BLaER1 treated with 17β-estradiol and CSF1 and Interleukin-3, amounts not matched to agents 10 nM and 100 nM (cell line): ENCODE results near the gene ADGRA1.
A peak's percentile ranks its signal among the peaks of the same experiment; 100 is the strongest.

Experiments used
- H3K27ac ChIP-seq, 11 experiments: shearing (Covaris generic); formaldehyde crosslinking; 2 replicates each; pipeline ENCODE4 v1.8.1; 2022
- H3K27me3 ChIP-seq, 11 experiments: shearing (Covaris generic); formaldehyde crosslinking; 2 replicates each; pipeline ENCODE4 v1.8.1; 2022
- H3K36me3 ChIP-seq, 11 experiments: shearing (Covaris generic); formaldehyde crosslinking; 2 replicates each; pipeline ENCODE4 v1.8.1; 2022
- H3K4me1 ChIP-seq, 10 experiments: shearing (Covaris generic); formaldehyde crosslinking; 2 replicates each; pipeline ENCODE4 v1.8.1; 2022
- H3K4me2 ChIP-seq, 11 experiments: shearing (Covaris generic); formaldehyde crosslinking; 2 replicates each; pipeline ENCODE4 v1.8.1; 2022
- H3K4me3 ChIP-seq, 10 experiments: shearing (Covaris generic); formaldehyde crosslinking; 2 replicates each; pipeline ENCODE4 v1.8.1; 2022
- H3K9ac ChIP-seq, 11 experiments: shearing (Covaris generic); formaldehyde crosslinking; 2 replicates each; pipeline ENCODE4 v1.8.1; 2022
- H3K9me3 ChIP-seq, 11 experiments: shearing (Covaris generic); formaldehyde crosslinking; replicated peaks in 1 of 11; 2 replicates each; pipeline ENCODE4 v1.8.1; 2022
- H4K20me1 ChIP-seq, 11 experiments: shearing (Covaris generic); formaldehyde crosslinking; 2 replicates each; pipeline ENCODE4 v1.8.1; 2022
- Cebpa-rat ChIP-seq, 11 experiments: shearing (Covaris generic); IDR thresholded peaks; 2 replicates each; pipeline ENCODE4 v1.8.1; 2022

Gene ADGRA1

DNA sequence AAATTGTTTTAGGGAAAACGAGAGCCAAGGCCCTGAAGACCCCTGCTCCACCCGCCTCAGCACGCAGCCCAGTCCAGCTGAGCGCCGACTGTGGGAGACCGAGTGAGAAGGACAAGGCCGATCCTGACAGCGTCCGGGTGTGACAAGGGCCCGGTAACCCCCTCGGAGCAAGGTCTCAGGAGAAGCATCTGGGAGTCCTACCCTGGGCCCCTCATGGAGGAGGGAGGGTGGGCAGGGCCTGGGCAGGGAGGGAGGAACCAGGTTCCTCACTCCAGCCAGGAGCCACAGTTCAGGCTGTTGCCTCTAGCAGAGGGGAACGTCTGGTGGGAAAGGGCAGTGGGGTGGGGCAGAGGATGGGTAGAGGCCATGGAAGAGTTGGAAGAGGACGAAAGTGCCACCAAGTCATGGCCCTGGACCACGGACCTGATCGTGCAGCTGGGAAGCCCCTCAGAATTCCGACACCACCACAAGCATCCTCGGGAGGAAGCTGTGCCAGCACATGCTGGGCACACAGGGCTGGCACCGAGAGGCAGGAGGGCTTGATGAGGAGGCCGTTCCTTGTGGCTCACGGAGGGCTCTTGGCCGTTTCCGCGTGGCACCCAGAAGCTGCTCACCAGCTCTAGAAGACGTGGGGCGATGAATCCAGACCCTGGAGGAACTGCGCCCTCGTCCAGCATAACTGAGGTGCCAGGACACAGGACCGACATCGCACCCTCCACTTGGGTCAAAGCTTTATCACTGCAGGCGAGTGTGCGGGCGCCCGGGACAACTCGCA, 70.1 kb downstream of the ADGRA1 start:
- Histone ChIP-seq H3K9ac (no peak overlapping the region), H3K9me3 (no peaks in the 10 kb centered on the region), H4K20me1 (peaks cover 0 to 44% (median 27%) of the 10 kb centered on the region in 11 experiments; a peak in 16 of 22 replicates), H3K36me3 (no peaks in the 10 kb centered on the region), H3K4me3 (no peak overlapping the region), H3K4me1 (peaks cover 12 to 36% (median 31%) of the 10 kb centered on the region in 10 experiments), H3K4me2 (no peak overlapping the region), H3K27me3 (peaks cover 23 to 55% (median 40%) of the 10 kb centered on the region in 11 experiments; a peak in 21 of 22 replicates), H3K27ac (no peak overlapping the region)
- no peak for TF ChIP-seq Cebpa-rat (IDR thresholded peaks at IDR 0.05)

DNA sequence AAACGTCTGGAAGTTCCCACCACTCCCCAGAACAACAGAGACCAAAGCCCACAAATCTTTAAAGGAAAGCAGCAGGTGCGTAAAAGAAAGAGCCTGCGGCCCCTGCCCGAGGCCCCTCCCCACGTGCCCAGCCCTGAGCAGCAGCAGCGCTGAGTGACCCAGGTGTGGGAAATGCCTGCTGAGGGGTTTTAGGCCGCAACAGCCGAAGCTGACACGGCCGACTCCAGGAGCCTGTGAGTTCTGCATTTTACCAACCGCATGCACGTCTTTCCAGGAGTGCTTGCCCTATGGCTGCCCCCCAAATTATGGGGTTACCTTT, 70.7 kb downstream of the ADGRA1 start:
- H3K27me3 ChIP-seq = peaks cover 23 to 61% (median 42%) of the 10 kb centered on the region in 11 experiments; a peak in 21 of 22 replicates
- H3K4me3 ChIP-seq = no peak overlapping the region
- no peak for TF ChIP-seq Cebpa-rat (IDR thresholded peaks at IDR 0.05)
- peaks cover 12 to 41% (median 37%) of the 10 kb centered on the region in 10 experiments for H3K4me1 ChIP-seq
- H4K20me1 ChIP-seq = peaks cover 0 to 49% (median 30%) of the 10 kb centered on the region in 11 experiments; a peak in 16 of 22 replicates
- H3K9me3 ChIP-seq = no peaks in the 10 kb centered on the region
- H3K36me3 ChIP-seq = no peaks in the 10 kb centered on the region
- no peak overlapping the region for H3K4me2 ChIP-seq
- H3K27ac ChIP-seq = no peak overlapping the region
- H3K9ac ChIP-seq = no peak overlapping the region

DNA sequence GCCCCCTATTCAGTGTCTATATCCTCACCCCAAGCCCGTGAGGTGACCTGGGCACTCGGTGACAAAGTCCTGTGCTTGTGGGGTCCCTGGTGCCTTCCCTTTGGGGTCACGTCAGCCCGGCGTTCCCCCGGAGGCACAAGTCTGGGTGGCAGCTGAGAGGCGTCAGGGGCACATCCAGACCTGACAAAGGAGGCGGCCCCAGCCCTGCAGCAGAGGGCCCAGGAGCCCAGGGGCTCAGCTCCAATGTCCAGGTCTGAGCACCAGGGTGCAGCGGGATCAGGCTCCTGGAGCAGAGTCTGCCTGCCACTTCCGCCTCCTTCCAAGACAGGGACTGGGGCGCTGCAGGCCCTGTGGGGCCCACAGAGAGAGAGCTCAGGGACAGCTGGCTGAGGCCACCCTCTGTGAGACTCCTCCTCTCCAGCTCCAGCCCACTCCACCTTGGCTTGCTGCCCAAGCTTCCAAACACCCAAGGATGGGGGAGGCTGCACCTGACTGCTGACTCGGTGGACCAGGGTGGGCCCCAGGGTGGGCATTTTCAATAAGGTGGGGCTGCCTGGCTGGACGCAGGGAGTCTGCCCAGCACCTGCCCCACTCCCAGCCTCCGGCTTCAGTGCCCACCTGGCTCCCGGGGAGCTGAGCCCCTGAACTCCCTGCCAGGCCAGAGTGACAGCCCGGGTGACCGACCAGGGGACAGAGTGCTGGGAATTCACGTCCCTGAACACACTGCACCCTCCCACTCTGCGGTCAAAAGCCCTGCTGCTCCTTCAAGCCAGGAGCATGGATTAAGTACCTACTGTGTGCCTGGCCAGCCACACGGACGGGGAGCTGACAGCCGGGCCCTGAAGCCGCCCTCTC, 71.3 kb downstream of the ADGRA1 start:
- Histone ChIP-seq H3K27ac (no peak overlapping the region), H3K4me3 (peak overlapping the region in 1 of 10 experiments; percentile 72; a peak in 1 of 20 replicates)

GRCh38 chr10:133159611-133159949, 71.9 kb downstream of the ADGRA1 start:
- Histone ChIP-seq H3K27ac (no peak overlapping the region), H4K20me1 (peaks cover 0 to 57% (median 33%) of the 10 kb centered on the region in 11 experiments; a peak in 16 of 22 replicates), H3K27me3 (peaks cover 20 to 61% (median 42%) of the 10 kb centered on the region in 11 experiments; a peak in 21 of 22 replicates), H3K4me1 (peaks cover 12 to 53% (median 48%) of the 10 kb centered on the region in 10 experiments), H3K9ac (no peak overlapping the region), H3K9me3 (no peaks in the 10 kb centered on the region), H3K4me3 (peak overlapping the region in 2 of 10 experiments; percentile 69 to 72; a peak in 2 of 20 replicates), H3K36me3 (no peaks in the 10 kb centered on the region), H3K4me2 (peak overlapping the region; percentile 35 to 100 (median 49); a peak in 17 of 22 replicates)
- no peak for TF ChIP-seq Cebpa-rat (IDR thresholded peaks at IDR 0.05)

More for the DNA sequence above, 71.3 kb downstream of the ADGRA1 start:
- no peaks in the 10 kb centered on the region for H3K36me3 ChIP-seq
- H3K4me2 ChIP-seq = peak overlapping the region; percentile 35 to 100 (median 49); a peak in 16 of 22 replicates
- no peak overlapping the region for H3K9ac ChIP-seq
- H3K9me3 ChIP-seq = no peaks in the 10 kb centered on the region
- peaks cover 0 to 55% (median 30%) of the 10 kb centered on the region in 11 experiments; a peak in 16 of 22 replicates for H4K20me1 ChIP-seq
- peaks cover 23 to 61% (median 42%) of the 10 kb centered on the region in 11 experiments; a peak in 21 of 22 replicates for H3K27me3 ChIP-seq
- H3K4me1 ChIP-seq = peaks cover 12 to 47% (median 42%) of the 10 kb centered on the region in 10 experiments
- TF ChIP-seq Cebpa-rat (IDR thresholded peaks at IDR 0.05) = no peak

- H3K27me3 ChIP-seq = peaks cover 20 to 57% (median 42%) of the 10 kb centered on the region in 11 experiments; a peak in 21 of 22 replicates
- no peaks in the 10 kb centered on the region for H3K36me3 ChIP-seq
- 0 out of 22 replicates have a peak within 1 kb of the TSS, but pooled peaks of 1 of the 11 experiments have one; percentile 13 for H3K27ac ChIP-seq
- peak within 1 kb of the TSS; percentile 96 to 100 (median 100) for H3K4me2 ChIP-seq
- H3K4me1 ChIP-seq = peaks cover 12 to 57% (median 50%) of the 10 kb centered on the region in 10 experiments
- H4K20me1 ChIP-seq = peaks cover 0 to 59% (median 33%) of the 10 kb centered on the region in 11 experiments; a peak in 16 of 22 replicates
- H3K4me3 ChIP-seq = peak within 1 kb of the TSS; percentile 54 to 76 (median 66)
- TF ChIP-seq Cebpa-rat (IDR thresholded peaks at IDR 0.05) = no peak
- peak within 1 kb of the TSS; percentile 52 to 72 (median 69); a peak in 18 of 22 replicates for H3K9ac ChIP-seq
- no peaks in the 10 kb centered on the region for H3K9me3 ChIP-seq
Observed at GRCh38 chr10:133159950-133160825, 72.5 kb downstream of the ADGRA1 start, which contains the start of gene KNDC1. KNDC1 (plus strand) TSS chr10:133160219; CDS start chr10:133160468, 249 bp downstream.

DNA sequence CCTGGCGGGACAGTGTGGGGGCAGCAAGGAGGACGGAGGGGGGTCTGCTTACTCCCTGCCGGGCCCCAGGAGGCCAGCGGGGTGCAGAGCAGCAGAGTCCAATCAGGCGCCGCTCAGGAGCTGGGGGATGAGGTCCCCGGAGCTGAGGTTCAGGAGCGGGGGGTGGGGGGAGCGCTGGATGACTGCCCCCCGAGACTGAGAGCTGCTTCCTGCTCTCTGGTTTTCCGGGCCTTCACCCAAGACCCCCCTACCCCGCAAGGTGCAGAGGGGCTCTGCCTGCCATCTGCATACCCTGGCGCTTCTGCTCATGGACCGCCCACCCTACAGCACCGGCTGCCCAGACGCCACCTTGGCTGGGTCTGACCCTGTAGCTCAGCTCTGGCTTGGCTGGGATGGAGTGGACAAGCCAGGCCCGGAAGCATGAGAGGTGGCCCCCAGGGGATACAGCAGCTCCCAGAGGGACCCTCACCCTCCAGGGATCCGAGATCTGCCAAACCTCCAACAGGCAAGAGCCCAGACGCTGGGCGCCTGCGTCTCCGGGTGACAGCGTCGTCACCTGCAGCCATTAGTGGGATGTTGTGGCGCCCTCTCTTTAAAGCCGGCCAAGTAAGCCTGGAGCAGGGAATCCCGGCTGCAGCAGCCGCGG, 73.2 kb downstream of the ADGRA1 start:
- Histone ChIP-seq H3K27ac (no peak overlapping the region), H3K27me3 (peaks cover 20 to 56% (median 42%) of the 10 kb centered on the region in 11 experiments; a peak in 21 of 22 replicates), H4K20me1 (peaks cover 0 to 65% (median 33%) of the 10 kb centered on the region in 11 experiments; a peak in 16 of 22 replicates), H3K4me3 (peak overlapping the region; percentile 54 to 76 (median 66)), H3K9ac (peak overlapping the region; percentile 52 to 72 (median 69); a peak in 18 of 22 replicates), H3K4me1 (peaks cover 12 to 57% (median 50%) of the 10 kb centered on the region in 10 experiments), H3K4me2 (peak overlapping the region; percentile 96 to 100 (median 100)), H3K9me3 (no peaks in the 10 kb centered on the region), H3K36me3 (no peaks in the 10 kb centered on the region)
- no peak for TF ChIP-seq Cebpa-rat (IDR thresholded peaks at IDR 0.05)

- no peak for TF ChIP-seq Cebpa-rat (IDR thresholded peaks at IDR 0.05)
- no peaks in the 10 kb centered on the region for H3K9me3 ChIP-seq
- H3K27me3 ChIP-seq = peaks cover 20 to 56% (median 42%) of the 10 kb centered on the region in 11 experiments; a peak in 21 of 22 replicates
- H3K9ac ChIP-seq = peak overlapping the region in 5 of 11 experiments; percentile 62 to 72 (median 71); a peak in 5 of 22 replicates
- peaks cover 0 to 67% (median 33%) of the 10 kb centered on the region in 11 experiments; a peak in 16 of 22 replicates for H4K20me1 ChIP-seq
- peak overlapping the region in 9 of 10 experiments; percentile 54 to 76 (median 66); a peak in 15 of 20 replicates for H3K4me3 ChIP-seq
- no peaks in the 10 kb centered on the region for H3K36me3 ChIP-seq
- H3K27ac ChIP-seq = no peak overlapping the region
- H3K4me2 ChIP-seq = peak overlapping the region; percentile 96 to 100 (median 100)
- peaks cover 12 to 57% (median 50%) of the 10 kb centered on the region in 10 experiments for H3K4me1 ChIP-seq
Observed at GRCh38 chr10:133161486-133162109, 73.9 kb downstream of the ADGRA1 start.
